WI38 (cell line): ENCODE data around the gene RING1.

ENCODE experiments used
- H3K4me3 ChIP-seq: 2 replicates; pipeline ENCODE4 v1.5.1; 2011; ENCODE audit warnings: low read depth, mild to moderate bottlenecking, control low read depth, low read length
- CTCF ChIP-seq: IDR thresholded peaks from 2 replicates; pipeline ENCODE4 v1.5.1; 2012; ENCODE audit warnings: low read depth, mild to moderate bottlenecking, control low read depth, low read length

The RING1 gene

GRCh38 chr6:33205191-33206026, 2.9 kb upstream of the RING1 start:
- TF ChIP-seq CTCF = no peak
- peak overlapping the region; percentile 68 for H3K4me3 ChIP-seq

GRCh38 chr6:33206027-33206863, 2.1 kb upstream of the RING1 start:
- no peak for TF ChIP-seq CTCF
- H3K4me3 ChIP-seq = no peak overlapping the region

- TF ChIP-seq CTCF = no peak
- peak overlapping the region; percentile 84 for H3K4me3 ChIP-seq
These were observed 1.3 kb upstream of the RING1 start for GRCh38 chr6:33206864-33207551.

- TF ChIP-seq CTCF = no peak
These were observed 679 bp upstream of the RING1 start for GRCh38 chr6:33207552-33208090.

DNA sequence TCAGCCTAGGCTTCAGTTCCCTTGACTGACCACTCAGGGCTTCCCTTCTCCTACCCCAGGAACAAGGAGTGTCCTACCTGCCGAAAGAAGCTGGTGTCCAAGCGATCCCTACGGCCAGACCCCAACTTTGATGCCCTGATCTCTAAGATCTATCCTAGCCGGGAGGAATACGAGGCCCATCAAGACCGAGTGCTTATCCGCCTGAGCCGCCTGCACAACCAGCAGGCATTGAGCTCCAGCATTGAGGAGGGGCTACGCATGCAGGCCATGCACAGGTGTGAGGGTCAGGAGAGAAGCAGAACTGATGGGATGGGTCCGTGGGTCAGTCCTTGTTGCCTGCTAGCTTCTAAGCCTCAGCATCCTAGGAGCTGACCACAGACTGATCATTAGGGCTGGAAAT, 1.6 kb downstream of the RING1 start:
- no peak for TF ChIP-seq CTCF
- H3K4me3 ChIP-seq = no peak overlapping the region

More at GRCh38 chr6:33207552-33208090, 679 bp upstream of the RING1 start:
- peak overlapping the region; percentile 84 for H3K4me3 ChIP-seq

DNA sequence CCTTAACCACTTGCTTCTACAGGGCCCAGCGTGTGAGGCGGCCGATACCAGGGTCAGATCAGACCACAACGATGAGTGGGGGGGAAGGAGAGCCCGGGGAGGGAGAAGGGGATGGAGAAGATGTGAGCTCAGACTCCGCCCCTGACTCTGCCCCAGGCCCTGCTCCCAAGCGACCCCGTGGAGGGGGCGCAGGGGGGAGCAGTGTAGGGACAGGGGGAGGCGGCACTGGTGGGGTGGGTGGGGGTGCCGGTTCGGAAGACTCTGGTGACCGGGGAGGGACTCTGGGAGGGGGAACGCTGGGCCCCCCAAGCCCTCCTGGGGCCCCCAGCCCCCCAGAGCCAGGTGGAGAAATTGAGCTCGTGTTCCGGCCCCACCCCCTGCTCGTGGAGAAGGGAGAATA, 2.8 kb downstream of the RING1 start:
- no peak for TF ChIP-seq CTCF
- H3K4me3 ChIP-seq = no peak overlapping the region
